ENCODE results near the gene RSRC1.

RSRC1 gene

GRCh38 chr3:158248261-158248660, 138.4 kb downstream of the RSRC1 start:
- Histone ChIP-seq H3K4me2 (ENCODE audit: low read length) (peak overlapping the region; percentile 22; the same call in 1 of the 2 replicates), H3K79me2 (ENCODE audit: control insufficient read depth, low read length) (peaks cover 11% of the 10 kb centered on the region), H3F3A (ENCODE audit: control insufficient read depth, insufficient read depth) (no peaks in the 10 kb centered on the region), H3K9me3 (ENCODE audit: control insufficient read depth, insufficient read depth, low read length) (no peaks in the 10 kb centered on the region), H3K4me3 (ENCODE audit: low read length) (no peak overlapping the region), H3K9me2 (replicated peaks; ENCODE audit: control insufficient read depth, low read length) (no peaks in the 10 kb centered on the region), H3K36me3 (ENCODE audit: control insufficient read depth, low read length) (peaks cover 6% of the 10 kb centered on the region; the same call in 1 of the 2 replicates), H3K4me1 (ENCODE audit: control insufficient read depth, low read length) (peaks cover 18% of the 10 kb centered on the region), H3K27ac (ENCODE audit: low read depth, low read length) (no peak overlapping the region), H4K20me1 (ENCODE audit: control insufficient read depth, insufficient read depth, low read depth, low read length) (no peaks in the 10 kb centered on the region), H3K27me3 (ENCODE audit: control insufficient read depth, low read length) (no peaks in the 10 kb centered on the region)
- TF ChIP-seq EZH2phosphoT487 (IDR thresholded peaks at IDR 0.05; ENCODE audit: borderline replicate concordance, low read length), result no peak
- no peak for TF ChIP-seq CTCF (IDR thresholded peaks at IDR 0.05; ENCODE audit: low read depth, low read length, poor library complexity, severe bottlenecking)

- no peaks in the 10 kb centered on the region for H3K27me3 ChIP-seq (ENCODE audit: control insufficient read depth, low read length)
- H3K9me3 ChIP-seq (ENCODE audit: control insufficient read depth, insufficient read depth, low read length), result no peaks in the 10 kb centered on the region
- no peak overlapping the region for H3K4me2 ChIP-seq (ENCODE audit: low read length)
- H3F3A ChIP-seq (ENCODE audit: control insufficient read depth, insufficient read depth), result no peaks in the 10 kb centered on the region
- H3K79me2 ChIP-seq (ENCODE audit: control insufficient read depth, low read length), result peaks cover 11% of the 10 kb centered on the region
- H3K4me3 ChIP-seq (ENCODE audit: low read length), result no peak overlapping the region
- no peak overlapping the region for H3K27ac ChIP-seq (ENCODE audit: low read depth, low read length)
- TF ChIP-seq EZH2phosphoT487 (IDR thresholded peaks at IDR 0.05; ENCODE audit: borderline replicate concordance, low read length), result no peak
- no peak for TF ChIP-seq CTCF (IDR thresholded peaks at IDR 0.05; ENCODE audit: low read depth, low read length, poor library complexity, severe bottlenecking)
- no peaks in the 10 kb centered on the region for H4K20me1 ChIP-seq (ENCODE audit: control insufficient read depth, insufficient read depth, low read depth, low read length)
- H3K4me1 ChIP-seq (ENCODE audit: control insufficient read depth, low read length), result peaks cover 18% of the 10 kb centered on the region
- H3K9me2 ChIP-seq (replicated peaks; ENCODE audit: control insufficient read depth, low read length), result no peaks in the 10 kb centered on the region
- peaks cover 6% of the 10 kb centered on the region; the same call in 1 of the 2 replicates for H3K36me3 ChIP-seq (ENCODE audit: control insufficient read depth, low read length)
Measured at GRCh38 chr3:158249183-158249582, 139.3 kb downstream of the RSRC1 start.

- 0 out of 2 replicates have a peak, but pooled peaks cover 4% of the 10 kb centered on the region for H3K36me3 ChIP-seq (ENCODE audit: control insufficient read depth, low read length)
- peaks cover 7% of the 10 kb centered on the region for H3K79me2 ChIP-seq (ENCODE audit: control insufficient read depth, low read length)
- H3K4me1 ChIP-seq (ENCODE audit: control insufficient read depth, low read length), result no peaks in the 10 kb centered on the region
- no peaks in the 10 kb centered on the region for H3K27me3 ChIP-seq (ENCODE audit: control insufficient read depth, low read length)
- H3K27ac ChIP-seq (ENCODE audit: low read depth, low read length), result no peak overlapping the region
- no peaks in the 10 kb centered on the region for H3F3A ChIP-seq (ENCODE audit: control insufficient read depth, insufficient read depth)
- no peak overlapping the region for H3K4me2 ChIP-seq (ENCODE audit: low read length)
- TF ChIP-seq CTCF (IDR thresholded peaks at IDR 0.05; ENCODE audit: low read depth, low read length, poor library complexity, severe bottlenecking), result no peak
- no peak for TF ChIP-seq EZH2phosphoT487 (IDR thresholded peaks at IDR 0.05; ENCODE audit: borderline replicate concordance, low read length)
- H3K4me3 ChIP-seq (ENCODE audit: low read length), result no peak overlapping the region
- H4K20me1 ChIP-seq (ENCODE audit: control insufficient read depth, insufficient read depth, low read depth, low read length), result no peaks in the 10 kb centered on the region
- H3K9me2 ChIP-seq (replicated peaks; ENCODE audit: control insufficient read depth, low read length), result no peaks in the 10 kb centered on the region
- H3K9me3 ChIP-seq (ENCODE audit: control insufficient read depth, insufficient read depth, low read length), result no peaks in the 10 kb centered on the region
Measured at GRCh38 chr3:158258619-158259018, 148.7 kb downstream of the RSRC1 start.

Data from DOHH2 (cell line).